ENCODE measurements around the gene PIK3R1. TPM values are rescaled to one million over a fixed set of nuclear protein-coding genes. Genes with fewer than 3 reads are reported as not detected.

PIK3R1 gene
- total and polyA plus RNA-seq, 2 of the 4 experiments (the other 2 are of a cell fraction), result 2.4 to 9.3 TPM

GRCh38 chr5:68167195-68167651 is 48.3 kb upstream of the PIK3R1 start (continued):
- TF ChIP-seq ELK1 (IDR thresholded peaks at IDR 0.05; ENCODE audit: borderline replicate concordance, low read depth, low read length), result no peak
- no peak for TF ChIP-seq SMC3 (IDR thresholded peaks at IDR 0.05; ENCODE audit: low read depth, low read length)

GRCh38 chr5:68169903-68170302 is 45.7 kb upstream of the PIK3R1 start:
- H3K4me2 ChIP-seq (ENCODE audit: low read depth, low read length), result peak overlapping the region; percentile 67; the same call in 1 of the 2 replicates

More at GRCh38 chr5:68169903-68170302, 45.7 kb upstream of the PIK3R1 start:
- Histone ChIP-seq H3K23ac (ENCODE audit: low read depth, low read length) (no peak overlapping the region), H2BK20ac (ENCODE audit: low read depth, low read length) (no peak overlapping the region), H3K9ac (ENCODE audit: low read depth, low read length) (no peak overlapping the region), H3K56ac (ENCODE audit: extremely low read depth, insufficient read depth, low read length) (no peak overlapping the region), H3K36me3 (ENCODE audit: control insufficient read depth, insufficient read depth, low read length) (no peaks in the 10 kb centered on the region), H3K14ac (replicated peaks; ENCODE audit: low read depth, low read length) (no peak overlapping the region), H3K4ac (ENCODE audit: low read depth, low read length) (no peak overlapping the region), H3K9me1 (ENCODE audit: insufficient read depth, low read length) (no peaks in the 10 kb centered on the region), H4K20me1 (ENCODE audit: insufficient read depth, low read length) (no peaks in the 10 kb centered on the region), H4K91ac (ENCODE audit: insufficient read depth, low read depth, low read length) (no peak overlapping the region), H2BK120ac (ENCODE audit: low read depth, low read length) (no peak overlapping the region), H3K18ac (ENCODE audit: low read depth, low read length) (no peak overlapping the region), H2BK15ac (ENCODE audit: low read depth, low read length) (no peak overlapping the region), H3K27me3 (ENCODE audit: control insufficient read depth, insufficient read depth, low read length) (peaks cover 1% of the 10 kb centered on the region; the same call in 1 of the 2 replicates), H3K79me1 (ENCODE audit: low read depth in 1 of 2, low read length in 2 of 2) (no peaks in the 10 kb centered on the region), H2AK9ac (replicated peaks; ENCODE audit: low read depth, low read length, poor library complexity) (no peak overlapping the region), H3K4me1 (ENCODE audit: control insufficient read depth, insufficient read depth, low read length) (no peaks in the 10 kb centered on the region), H2AFZ (replicated peaks; ENCODE audit: low read length, poor library complexity) (no peak overlapping the region), H3K4me3 (ENCODE audit: insufficient read depth, low read depth, low read length) (no peak overlapping the region), H4K8ac (ENCODE audit: low read depth in 2 of 2, low read length in 2 of 2) (no peak overlapping the region), H4K5ac (ENCODE audit: low read depth, low read length) (no peak overlapping the region), H2AK5ac (ENCODE audit: low read depth, low read length) (no peak overlapping the region), H3K9me3 (ENCODE audit: control insufficient read depth, insufficient read depth, low read length) (no peaks in the 10 kb centered on the region), H3K27ac (ENCODE audit: insufficient read depth, low read length) (no peak overlapping the region), H2BK5ac (ENCODE audit: low read depth, low read length, poor library complexity, severe bottlenecking) (no peak overlapping the region)
- TF ChIP-seq RFX5 (IDR thresholded peaks at IDR 0.05; ENCODE audit: low read depth, low read length) (no peak), CTCF (conservative IDR thresholded peaks at IDR 0.05; ENCODE audit: low read depth, low read length) (no peak), MAFK (IDR thresholded peaks at IDR 0.05; ENCODE audit: low read depth, low read length) (no peak), BHLHE40 (IDR thresholded peaks at IDR 0.05; ENCODE audit: low read depth, low read length) (no peak)
- dilution Hi-C loops (cut with HindIII; ENCODE audit: low sequenced_read_pairs, unreplicated experiment) (no loop called here), intact Hi-C loops (cut with micrococcal nuclease) (no loop called here), in situ Hi-C loops (cut with MboI; ENCODE audit: low sequenced_read_pairs) (no loop called here)
- DNase-seq, result no peak
- no peak for ATAC-seq (ENCODE audit: low read depth)
- BruUV-seq (replicated peaks), result no TSS peak
- ChIA-PET CTCF (interaction anchor here (0.6 kb wide), 1 partner anchor 56 kb away, joined by 4 read pairs; no protein-coding TSS in a partner anchor), POLR2A (ENCODE audit: unreplicated experiment) (no interaction called here)
- no CpG with 5 or more reads among the region's 1 CpG for WGBS, 2 experiments (ENCODE audit: extremely low coverage in 2 of 2, insufficient read length in 1 of 2)
